ENCODE measurements around the gene TMEM14A.
A peak's percentile ranks its signal among the peaks of the same experiment; 100 is the strongest.

Gene TMEM14A, protein sequence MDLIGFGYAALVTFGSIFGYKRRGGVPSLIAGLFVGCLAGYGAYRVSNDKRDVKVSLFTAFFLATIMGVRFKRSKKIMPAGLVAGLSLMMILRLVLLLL

DNA sequence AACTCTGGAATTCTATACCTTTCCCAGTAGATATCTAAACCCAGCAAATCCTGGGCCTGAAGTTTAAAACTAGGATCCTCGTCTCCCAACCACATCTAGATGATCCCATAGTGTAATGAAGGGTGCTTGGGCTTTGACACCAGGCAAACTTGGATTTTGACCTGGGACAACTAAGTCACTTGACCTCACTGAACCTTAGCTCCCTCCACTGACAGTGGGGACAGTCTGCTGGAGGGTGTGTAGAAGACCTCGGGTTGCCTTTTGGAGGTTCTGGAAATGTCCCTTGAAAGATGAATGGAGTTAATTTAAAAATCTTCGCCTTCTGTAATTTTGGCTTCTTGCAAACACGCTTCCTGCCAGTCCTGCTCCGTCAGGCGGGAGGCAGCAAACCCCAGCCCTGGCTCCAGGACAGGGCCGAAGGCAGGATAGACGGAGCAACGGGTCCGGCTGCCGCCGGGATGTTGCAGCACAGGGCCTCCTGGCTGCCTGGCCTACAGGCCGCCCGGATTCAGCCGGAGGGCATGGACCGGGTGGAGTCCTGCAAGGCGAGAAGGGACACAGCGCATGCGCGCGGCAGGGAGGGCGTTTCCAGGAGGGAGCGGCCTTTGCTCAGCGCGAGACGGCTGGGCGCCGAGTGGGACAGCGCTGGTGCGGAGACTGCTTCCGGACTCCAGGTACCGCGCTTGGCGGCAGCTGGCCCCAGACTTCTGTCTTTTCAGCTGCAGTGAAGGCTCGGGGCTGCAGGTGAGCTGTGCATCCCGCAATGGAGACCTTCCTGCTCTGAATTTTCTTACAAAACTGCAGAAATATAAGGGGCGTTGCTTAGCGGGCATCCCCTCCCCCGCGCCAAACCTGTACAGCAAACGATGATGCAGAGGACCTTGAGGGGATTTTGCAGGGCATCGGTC is at the start of gene TMEM14A:
TSS of gene TMEM14A (plus strand) at position 612 of the 908 bp plus-strand sequence. CDS start 5,990 bp downstream, outside the sequence.
- H3K4me3 ChIP-seq (ENCODE audit: low read depth, low read length): peak within 1 kb of the TSS; percentile 81
- peaks cover 14% of the 10 kb centered on the region for H3K4me1 ChIP-seq (ENCODE audit: control insufficient read depth, insufficient read depth, low read length)
- H3K27ac ChIP-seq (ENCODE audit: low read depth, low read length): no peak within 1 kb of the TSS
- H3K9ac ChIP-seq (ENCODE audit: low read length): peak within 1 kb of the TSS; percentile 40
- peaks cover 12% of the 10 kb centered on the region for H3K36me3 ChIP-seq (ENCODE audit: control insufficient read depth, insufficient read depth, low read length)
- no peaks in the 10 kb centered on the region for H3K27me3 ChIP-seq (ENCODE audit: control insufficient read depth, insufficient read depth, low read length)
- no peaks in the 10 kb centered on the region for H3K9me3 ChIP-seq (ENCODE audit: control insufficient read depth, insufficient read depth, low read depth, low read length)

DNA sequence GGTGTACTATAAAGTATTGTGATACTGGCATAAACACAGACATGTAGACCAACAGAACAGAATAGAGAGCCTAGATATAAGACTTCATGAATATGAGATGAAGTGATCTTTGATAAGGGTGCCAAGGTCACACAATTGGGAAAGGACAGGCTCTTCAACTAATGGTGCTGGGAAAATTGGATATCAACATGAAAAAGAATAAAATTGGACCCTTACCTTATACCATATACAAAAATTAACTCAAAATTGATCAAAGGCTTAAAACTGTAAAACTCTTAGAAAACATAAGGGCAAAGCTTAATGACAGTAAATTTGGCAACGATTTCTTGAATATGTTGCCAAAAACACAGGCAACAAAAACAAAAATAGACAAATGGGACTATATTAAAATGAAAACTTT is 49.3 kb upstream of the TMEM14A start:
- H3K9ac ChIP-seq (ENCODE audit: low read length): no peak overlapping the region
- no peaks in the 10 kb centered on the region for H3K9me3 ChIP-seq (ENCODE audit: control insufficient read depth, insufficient read depth, low read depth, low read length)
- H3K4me1 ChIP-seq (ENCODE audit: control insufficient read depth, insufficient read depth, low read length): no peaks in the 10 kb centered on the region
- no peaks in the 10 kb centered on the region for H3K36me3 ChIP-seq (ENCODE audit: control insufficient read depth, insufficient read depth, low read length)
- no peak overlapping the region for H3K27ac ChIP-seq (ENCODE audit: low read depth, low read length)
- no peak overlapping the region for H3K4me3 ChIP-seq (ENCODE audit: low read depth, low read length)
- H3K27me3 ChIP-seq (ENCODE audit: control insufficient read depth, insufficient read depth, low read length): no peaks in the 10 kb centered on the region

DNA sequence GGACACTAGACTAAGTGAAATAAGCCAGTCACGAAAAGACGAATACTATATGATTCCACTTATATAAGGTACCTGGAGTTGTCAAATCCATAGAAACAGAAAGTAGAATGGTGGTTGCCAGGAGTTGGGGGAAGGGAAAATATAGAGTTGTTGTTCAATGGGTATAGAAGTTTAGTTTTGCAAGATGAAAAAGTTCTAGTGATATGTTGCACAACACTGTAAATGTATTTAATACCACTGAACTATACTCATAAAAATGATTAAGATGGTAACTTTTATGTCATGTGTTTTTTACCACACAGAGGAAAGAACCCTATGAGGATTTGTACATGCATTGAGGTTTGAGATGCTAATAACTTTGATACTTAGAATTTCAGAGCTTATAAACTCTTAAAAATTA is 48.1 kb upstream of the TMEM14A start:
- H3K4me3 ChIP-seq (ENCODE audit: low read depth, low read length): no peak overlapping the region
- H3K27ac ChIP-seq (ENCODE audit: low read depth, low read length): no peak overlapping the region
- H3K27me3 ChIP-seq (ENCODE audit: control insufficient read depth, insufficient read depth, low read length): no peaks in the 10 kb centered on the region
- H3K36me3 ChIP-seq (ENCODE audit: control insufficient read depth, insufficient read depth, low read length): no peaks in the 10 kb centered on the region
- no peak overlapping the region for H3K9ac ChIP-seq (ENCODE audit: low read length)
- no peaks in the 10 kb centered on the region for H3K4me1 ChIP-seq (ENCODE audit: control insufficient read depth, insufficient read depth, low read length)
- no peaks in the 10 kb centered on the region for H3K9me3 ChIP-seq (ENCODE audit: control insufficient read depth, insufficient read depth, low read depth, low read length)

DNA sequence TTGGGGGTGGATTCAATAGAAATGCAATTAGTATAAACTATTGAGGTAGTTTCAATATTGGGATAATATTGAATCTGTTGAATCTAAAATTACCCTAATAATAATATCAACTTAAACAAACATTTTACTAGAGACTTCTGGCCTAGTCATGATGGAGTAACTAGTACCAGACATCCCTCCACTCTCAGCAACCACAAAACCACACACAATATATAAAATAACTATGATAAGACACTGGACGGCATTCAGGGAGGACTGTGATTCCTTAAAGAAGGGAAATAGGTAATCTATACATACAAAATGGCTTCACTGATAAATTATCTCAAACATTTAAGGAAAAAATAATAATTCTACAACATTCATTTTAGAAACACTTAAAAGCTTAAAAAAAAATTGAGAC is 38.9 kb upstream of the TMEM14A start:
- peaks cover 6% of the 10 kb centered on the region; the same call in 1 of the 2 replicates for H3K4me1 ChIP-seq (ENCODE audit: control insufficient read depth, insufficient read depth, low read length)
- H3K9me3 ChIP-seq (ENCODE audit: control insufficient read depth, insufficient read depth, low read depth, low read length): no peaks in the 10 kb centered on the region
- H3K27me3 ChIP-seq (ENCODE audit: control insufficient read depth, insufficient read depth, low read length): no peaks in the 10 kb centered on the region
- no peaks in the 10 kb centered on the region for H3K36me3 ChIP-seq (ENCODE audit: control insufficient read depth, insufficient read depth, low read length)
- H3K9ac ChIP-seq (ENCODE audit: low read length): no peak overlapping the region
- H3K4me3 ChIP-seq (ENCODE audit: low read depth, low read length): no peak overlapping the region
- no peak overlapping the region for H3K27ac ChIP-seq (ENCODE audit: low read depth, low read length)

DNA sequence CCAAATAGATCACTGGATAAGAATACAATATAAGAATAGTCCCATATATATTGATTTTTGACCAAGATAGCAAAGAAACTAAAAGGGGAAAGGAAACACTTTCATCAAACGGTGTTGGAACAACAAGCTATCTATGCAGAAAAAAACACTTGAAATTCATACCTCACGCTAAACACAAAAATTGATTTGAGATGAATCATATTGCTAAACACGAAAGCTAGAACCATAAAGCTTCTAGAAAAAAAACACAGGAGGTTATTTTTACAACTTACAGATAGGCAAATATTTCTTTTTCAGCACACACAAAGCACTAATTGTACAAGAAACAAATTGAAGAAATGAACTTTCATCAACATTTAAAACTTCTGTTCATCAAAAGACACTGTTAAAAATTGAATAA is 36.7 kb upstream of the TMEM14A start:
- Histone ChIP-seq H3K9me3 (ENCODE audit: control insufficient read depth, insufficient read depth, low read depth, low read length) (no peaks in the 10 kb centered on the region), H3K27ac (ENCODE audit: low read depth, low read length) (no peak overlapping the region), H3K9ac (ENCODE audit: low read length) (no peak overlapping the region), H3K4me3 (ENCODE audit: low read depth, low read length) (no peak overlapping the region), H3K4me1 (ENCODE audit: control insufficient read depth, insufficient read depth, low read length) (peaks cover 6% of the 10 kb centered on the region; the same call in 1 of the 2 replicates), H3K27me3 (ENCODE audit: control insufficient read depth, insufficient read depth, low read length) (no peaks in the 10 kb centered on the region), H3K36me3 (ENCODE audit: control insufficient read depth, insufficient read depth, low read length) (no peaks in the 10 kb centered on the region)

DNA sequence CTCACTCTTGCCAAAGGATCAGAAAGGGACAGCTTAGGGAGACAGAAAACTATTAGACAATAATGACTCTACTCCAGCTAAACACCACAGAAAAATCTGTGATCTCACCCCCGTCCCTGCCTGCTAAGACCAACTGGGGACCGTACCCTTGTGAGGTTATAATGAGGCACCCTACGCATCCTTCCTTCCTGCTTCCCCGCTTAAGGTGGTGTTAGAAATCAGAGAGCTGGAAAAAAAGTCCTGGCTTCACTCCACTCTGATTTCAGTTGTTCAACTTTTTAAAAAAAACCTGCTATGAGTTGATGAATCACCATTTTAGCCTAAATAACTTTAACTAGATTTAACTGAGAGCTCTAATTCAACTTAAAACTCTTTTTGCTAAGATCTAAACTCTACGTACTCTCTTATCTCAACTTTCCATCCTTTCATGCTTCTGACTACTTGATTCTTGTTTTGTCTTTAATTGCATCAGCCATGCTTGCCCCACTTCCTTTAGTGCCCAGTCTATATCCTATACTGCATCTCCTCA is 35.8 kb upstream of the TMEM14A start:
- H3K36me3 ChIP-seq (ENCODE audit: control insufficient read depth, insufficient read depth, low read length): no peaks in the 10 kb centered on the region
- H3K4me3 ChIP-seq (ENCODE audit: low read depth, low read length): no peak overlapping the region
- no peaks in the 10 kb centered on the region for H3K9me3 ChIP-seq (ENCODE audit: control insufficient read depth, insufficient read depth, low read depth, low read length)
- H3K27me3 ChIP-seq (ENCODE audit: control insufficient read depth, insufficient read depth, low read length): no peaks in the 10 kb centered on the region
- no peak overlapping the region for H3K9ac ChIP-seq (ENCODE audit: low read length)
- H3K4me1 ChIP-seq (ENCODE audit: control insufficient read depth, insufficient read depth, low read length): peaks cover 6% of the 10 kb centered on the region; the same call in 1 of the 2 replicates
- no peak overlapping the region for H3K27ac ChIP-seq (ENCODE audit: low read depth, low read length)

DNA sequence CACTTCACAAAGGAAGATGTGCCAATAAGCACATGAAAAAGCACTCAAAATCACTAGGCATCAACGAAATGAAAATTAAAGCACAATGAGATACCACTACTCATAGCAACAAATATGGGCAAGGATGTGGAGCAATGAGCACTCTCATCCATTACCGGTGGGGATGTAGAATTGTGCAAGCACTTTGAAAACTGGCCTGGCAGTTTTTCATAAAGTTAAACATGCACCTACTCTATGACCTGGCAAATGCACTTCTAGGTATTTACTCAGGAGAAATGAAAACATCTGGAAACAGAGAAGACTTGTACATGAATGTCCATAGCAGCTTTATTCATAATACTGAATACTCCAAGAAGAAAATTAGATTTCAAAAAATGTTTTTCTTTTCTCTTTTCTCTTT is 34.1 kb upstream of the TMEM14A start:
- no peaks in the 10 kb centered on the region for H3K27me3 ChIP-seq (ENCODE audit: control insufficient read depth, insufficient read depth, low read length)
- no peak overlapping the region for H3K9ac ChIP-seq (ENCODE audit: low read length)
- H3K4me3 ChIP-seq (ENCODE audit: low read depth, low read length): no peak overlapping the region
- peaks cover 6% of the 10 kb centered on the region; the same call in 1 of the 2 replicates for H3K4me1 ChIP-seq (ENCODE audit: control insufficient read depth, insufficient read depth, low read length)
- H3K36me3 ChIP-seq (ENCODE audit: control insufficient read depth, insufficient read depth, low read length): no peaks in the 10 kb centered on the region
- no peaks in the 10 kb centered on the region for H3K9me3 ChIP-seq (ENCODE audit: control insufficient read depth, insufficient read depth, low read depth, low read length)
- no peak overlapping the region for H3K27ac ChIP-seq (ENCODE audit: low read depth, low read length)

DNA sequence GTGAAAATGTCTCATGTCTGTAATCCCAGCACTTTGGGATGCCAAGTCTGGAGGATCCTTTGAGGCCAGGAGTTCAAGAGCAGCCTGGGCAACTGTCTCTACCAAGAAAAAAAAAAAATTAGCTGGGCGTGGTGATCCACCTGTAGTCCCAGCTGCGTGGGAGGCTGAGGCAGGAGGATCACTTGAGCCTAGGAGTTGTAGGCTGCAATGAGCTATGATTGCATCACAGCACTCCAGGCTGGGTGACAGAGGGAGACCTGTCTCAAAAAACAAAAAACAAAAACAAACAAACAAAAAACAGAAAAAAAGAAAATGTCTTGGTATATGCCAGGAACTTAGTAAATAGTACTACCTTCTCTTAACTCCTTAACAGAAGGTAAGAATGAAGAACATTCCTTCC is 31.4 kb upstream of the TMEM14A start:
- no peaks in the 10 kb centered on the region for H3K9me3 ChIP-seq (ENCODE audit: control insufficient read depth, insufficient read depth, low read depth, low read length)
- H3K4me3 ChIP-seq (ENCODE audit: low read depth, low read length): no peak overlapping the region
- H3K27ac ChIP-seq (ENCODE audit: low read depth, low read length): no peak overlapping the region
- H3K27me3 ChIP-seq (ENCODE audit: control insufficient read depth, insufficient read depth, low read length): no peaks in the 10 kb centered on the region
- H3K36me3 ChIP-seq (ENCODE audit: control insufficient read depth, insufficient read depth, low read length): no peaks in the 10 kb centered on the region
- H3K4me1 ChIP-seq (ENCODE audit: control insufficient read depth, insufficient read depth, low read length): peaks cover 6% of the 10 kb centered on the region; the same call in 1 of the 2 replicates
- H3K9ac ChIP-seq (ENCODE audit: low read length): no peak overlapping the region

DNA sequence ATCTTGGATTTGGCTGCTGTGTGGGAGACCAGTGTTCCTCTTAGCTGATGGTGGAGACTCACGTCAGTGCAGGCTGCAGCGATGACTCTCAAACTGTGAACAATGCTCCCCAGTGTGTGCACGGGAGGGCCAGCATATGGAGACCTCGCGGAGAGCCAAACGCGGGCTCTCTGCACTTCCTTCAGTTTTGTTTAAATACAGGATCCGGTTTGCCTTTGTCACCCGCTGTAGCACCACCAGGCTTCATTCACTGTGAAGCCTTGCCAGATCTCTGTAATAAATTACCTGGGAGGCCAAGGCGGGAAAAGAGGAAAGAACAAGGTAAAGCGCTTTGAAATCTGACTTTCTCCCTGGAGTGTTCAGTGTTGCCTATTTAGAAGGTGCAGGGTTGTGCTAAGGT is 30.7 kb upstream of the TMEM14A start:
- no peak overlapping the region for H3K27ac ChIP-seq (ENCODE audit: low read depth, low read length)
- no peaks in the 10 kb centered on the region for H3K36me3 ChIP-seq (ENCODE audit: control insufficient read depth, insufficient read depth, low read length)
- no peak overlapping the region for H3K4me3 ChIP-seq (ENCODE audit: low read depth, low read length)
- no peaks in the 10 kb centered on the region; the same call in 1 of the 2 replicates for H3K4me1 ChIP-seq (ENCODE audit: control insufficient read depth, insufficient read depth, low read length)
- no peak overlapping the region for H3K9ac ChIP-seq (ENCODE audit: low read length)
- H3K27me3 ChIP-seq (ENCODE audit: control insufficient read depth, insufficient read depth, low read length): no peaks in the 10 kb centered on the region
- no peaks in the 10 kb centered on the region for H3K9me3 ChIP-seq (ENCODE audit: control insufficient read depth, insufficient read depth, low read depth, low read length)

DNA sequence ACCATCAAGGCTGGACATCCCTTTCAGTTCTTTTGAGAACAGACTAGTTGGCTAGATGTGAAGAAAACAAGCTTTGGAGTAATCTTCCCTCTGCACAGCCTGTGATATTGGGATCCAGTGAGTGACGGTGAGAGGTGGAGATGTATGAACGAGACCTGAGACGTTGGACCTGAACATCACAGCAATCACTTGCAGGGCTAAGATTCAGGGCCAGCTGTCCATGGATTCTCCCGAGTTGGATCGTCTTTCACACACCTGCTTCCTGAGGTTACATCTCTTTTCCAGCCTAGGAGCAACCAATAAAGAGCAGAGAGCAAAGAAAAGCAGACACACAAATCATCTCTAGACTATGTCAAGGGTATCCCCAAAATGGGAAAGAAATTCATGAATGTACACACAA is 30.0 kb upstream of the TMEM14A start:
- Histone ChIP-seq H3K4me1 (ENCODE audit: control insufficient read depth, insufficient read depth, low read length) (no peaks in the 10 kb centered on the region; the same call in 1 of the 2 replicates), H3K9me3 (ENCODE audit: control insufficient read depth, insufficient read depth, low read depth, low read length) (no peaks in the 10 kb centered on the region), H3K36me3 (ENCODE audit: control insufficient read depth, insufficient read depth, low read length) (no peaks in the 10 kb centered on the region), H3K27ac (ENCODE audit: low read depth, low read length) (no peak overlapping the region), H3K27me3 (ENCODE audit: control insufficient read depth, insufficient read depth, low read length) (no peaks in the 10 kb centered on the region), H3K9ac (ENCODE audit: low read length) (no peak overlapping the region), H3K4me3 (ENCODE audit: low read depth, low read length) (no peak overlapping the region)

DNA sequence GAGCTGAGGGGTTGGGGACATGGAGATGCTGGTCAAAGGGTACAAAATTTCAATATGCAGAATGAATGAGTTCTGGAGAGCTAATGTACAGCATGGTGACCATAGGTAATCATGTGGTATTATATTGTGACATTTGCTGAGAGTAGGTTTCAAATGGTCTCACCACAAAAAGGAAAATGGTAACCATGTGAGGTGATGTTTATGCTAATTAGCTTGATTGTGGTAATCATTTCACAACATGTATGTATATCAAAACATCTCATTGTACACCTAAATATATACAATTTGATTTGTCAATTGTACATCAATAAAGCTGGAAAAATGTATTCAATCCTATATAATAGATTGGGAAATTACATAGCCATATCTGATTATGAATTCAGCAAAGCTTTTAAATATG is 29.5 kb upstream of the TMEM14A start:
- Histone ChIP-seq H3K9ac (ENCODE audit: low read length) (no peak overlapping the region), H3K4me3 (ENCODE audit: low read depth, low read length) (no peak overlapping the region)

More for the DNA sequence above, 29.5 kb upstream of the TMEM14A start:
- Histone ChIP-seq H3K27ac (ENCODE audit: low read depth, low read length) (no peak overlapping the region), H3K36me3 (ENCODE audit: control insufficient read depth, insufficient read depth, low read length) (no peaks in the 10 kb centered on the region), H3K4me1 (ENCODE audit: control insufficient read depth, insufficient read depth, low read length) (no peaks in the 10 kb centered on the region; the same call in 1 of the 2 replicates), H3K9me3 (ENCODE audit: control insufficient read depth, insufficient read depth, low read depth, low read length) (no peaks in the 10 kb centered on the region), H3K27me3 (ENCODE audit: control insufficient read depth, insufficient read depth, low read length) (no peaks in the 10 kb centered on the region)
